Activated naive CD4-positive, alpha-beta T cell (primary cell): Measurements from ENCODE around the gene DMXL2.

Source experiments
- DNase-seq, 4 experiments: peaks; one replicate each; lab custom pipeline; 2025; lab: John Stamatoyannopoulos, UW

The DMXL2 gene

GRCh38 chr15:51405693-51406523 lies 216.7 kb downstream of the DMXL2 start:
- no peak for DNase-seq

- DNase-seq = no peak
Measured at GRCh38 chr15:51403946-51404695, 218.4 kb downstream of the DMXL2 start.

- DNase-seq = no peak
Measured at GRCh38 chr15:51403072-51403878, 219.3 kb downstream of the DMXL2 start.

- DNase-seq = no peak
Measured at GRCh38 chr15:51401872-51402517, 220.6 kb downstream of the DMXL2 start.

GRCh38 chr15:51401051-51401780 lies 221.4 kb downstream of the DMXL2 start:
- DNase-seq = no peak

GRCh38 chr15:51398626-51399025 lies 223.9 kb downstream of the DMXL2 start:
- DNase-seq = no peak
